CD14-positive monocyte (primary cell): ENCODE data around the gene IL16. TPM values are rescaled to one million over a fixed set of nuclear protein-coding genes. Genes with fewer than 3 reads are reported as not detected.

ENCODE experiments used
- DNase-seq, 3 donors: peaks; one replicate each; pipeline ENCODE4 v3.0.0-alpha.2; 2011 to 2022
- H2AFZ ChIP-seq: 2 replicates; pipeline ENCODE4 v1.6.0; 2012; ENCODE audit warnings: mild to moderate bottlenecking, low read depth, low read length, inconsistent platforms; ENCODE audit not compliant: insufficient read depth, poor library complexity, severe bottlenecking
- H3K27ac ChIP-seq, 2 donors: 1 replicate in 1 of 2; 2 replicates in 1 of 2; pipeline ENCODE4 v1.5.1; 2012 to 2013; ENCODE audit warnings: low read length in 2 of 2, control low read depth in 1 of 2, inconsistent platforms in 1 of 2, low read depth in 1 of 2, mild to moderate bottlenecking in 1 of 2
- H3K27me3 ChIP-seq, 2 donors: one replicate each; pipeline versions ENCODE4 v1.6.0 to v1.6.1; 2011 to 2013; ENCODE audit warnings: low read length in 2 of 2; ENCODE audit not compliant: control insufficient read depth in 2 of 2, insufficient read depth in 2 of 2
- H3K36me3 ChIP-seq, 2 donors: replicated peaks in 1 of 2; 1 replicate in 1 of 2; 2 replicates in 1 of 2; pipeline versions ENCODE4 v1.5.1 to v1.6.1; 2012 to 2013; ENCODE audit warnings: low read length in 2 of 2, control low read depth in 1 of 2, inconsistent platforms in 1 of 2, mild to moderate bottlenecking in 1 of 2; ENCODE audit not compliant: insufficient read depth in 2 of 2, control insufficient read depth in 1 of 2
- H3K4me1 ChIP-seq, 2 donors: 1 replicate in 1 of 2; 2 replicates in 1 of 2; pipeline versions ENCODE4 v1.5.1 to v1.6.1; 2012 to 2013; ENCODE audit warnings: low read length in 2 of 2, control low read depth in 1 of 2, inconsistent platforms in 1 of 2, mild to moderate bottlenecking in 1 of 2, moderate library complexity in 1 of 2; ENCODE audit not compliant: insufficient read depth in 2 of 2, control insufficient read depth in 1 of 2
- H3K4me2 ChIP-seq: replicated peaks from 2 replicates; pipeline ENCODE3; 2012; ENCODE audit warnings: low read length, moderate library complexity, mild to moderate bottlenecking; ENCODE audit not compliant: poor library complexity, severe bottlenecking; ENCODE audit errors: extremely low read depth
- H3K4me3 ChIP-seq, 3 experiments: fragments of 200-600 bp in 1 of 3; sonication (generic) in 1 of 3; replicated peaks in 1 of 3; 1 replicate in 2 of 3; 2 replicates in 1 of 3; pipeline ENCODE4 v1.5.1; 2011 to 2013; ENCODE audit warnings: low read length in 3 of 3, mild to moderate bottlenecking in 3 of 3, control low read depth in 2 of 3, low read depth in 2 of 3, inconsistent platforms in 1 of 3, moderate library complexity in 1 of 3
- H3K79me2 ChIP-seq: 2 replicates; pipeline ENCODE4 v1.6.0; 2012; ENCODE audit warnings: mild to moderate bottlenecking, control low read depth, inconsistent platforms, low read length, moderate library complexity; ENCODE audit not compliant: insufficient read depth
- H3K9ac ChIP-seq: 2 replicates; pipeline ENCODE4 v1.6.0; 2017; ENCODE audit warnings: low read length, mild to moderate bottlenecking; ENCODE audit not compliant: insufficient read depth, poor library complexity, severe bottlenecking
- H3K9me3 ChIP-seq, 2 donors: replicated peaks in 1 of 2; 1 replicate in 1 of 2; 2 replicates in 1 of 2; pipeline versions ENCODE4 v1.5.1 to v1.6.1; 2012 to 2013; ENCODE audit warnings: low read length in 2 of 2, control low read depth in 1 of 2; ENCODE audit not compliant: control insufficient read depth in 1 of 2, insufficient read depth in 1 of 2
- H4K20me1 ChIP-seq: 2 replicates; pipeline ENCODE4 v1.6.0; 2012; ENCODE audit warnings: mild to moderate bottlenecking, low read length, control low read depth, moderate library complexity; ENCODE audit not compliant: insufficient read depth
- H3K27ac Mint-ChIP-seq, 7 donors: one replicate each; pipeline ENCODE4 v1.8.0; 2020; ENCODE audit warnings: mild to moderate bottlenecking in 7 of 7, mixed read lengths in 7 of 7, moderate library complexity in 6 of 7, inconsistent platforms in 2 of 7
- H3K27me3 Mint-ChIP-seq, 3 donors: one replicate each; pipeline ENCODE4 v1.8.0; 2021 to 2022; ENCODE audit warnings: low read depth in 3 of 3, mild to moderate bottlenecking in 3 of 3, mixed read lengths in 3 of 3, moderate library complexity in 3 of 3, inconsistent platforms in 1 of 3
- H3K36me3 Mint-ChIP-seq, 2 donors: one replicate each; pipeline ENCODE4 v1.8.0; 2020; ENCODE audit warnings: mixed read lengths in 2 of 2, inconsistent platforms in 1 of 2, mild to moderate bottlenecking in 1 of 2
- H3K4me1 Mint-ChIP-seq: one replicate; pipeline ENCODE4 v1.8.0; 2020; ENCODE audit warnings: mild to moderate bottlenecking, mixed read lengths
- H3K4me3 Mint-ChIP-seq, 2 donors: one replicate each; pipeline ENCODE4 v1.8.0; 2020; ENCODE audit warnings: mild to moderate bottlenecking in 2 of 2, mixed read lengths in 2 of 2, moderate library complexity in 1 of 2
- H3K9me3 Mint-ChIP-seq, 7 donors: one replicate each; pipeline ENCODE4 v1.8.0; 2020 to 2022; ENCODE audit warnings: mixed read lengths in 7 of 7, mild to moderate bottlenecking in 6 of 7, moderate library complexity in 6 of 7, inconsistent platforms in 2 of 7
- CTCF ChIP-seq: fragments of 200-600 bp; IDR thresholded peaks from one replicate; pipeline ENCODE4 v1.8.0; 2022; ENCODE audit warnings: antibody characterized with exemption, mild to moderate bottlenecking
- WGBS: methylation state at CpG from one replicate; pipeline ENCODE4 v1.1.5; 2013; ENCODE audit warnings: missing lambda C conversion rate; ENCODE audit not compliant: insufficient coverage; 5-methylcytosine and 5-hydroxymethylcytosine counted together
- intact Hi-C, 2 donors: fragments of 100-400 bp; cut with micrococcal nuclease; formaldehyde crosslinking; loops; one replicate each; pipeline versions ENCODE4 v1.15.0 to v1.15.1; 2023
- polyA plus RNA-seq, 3 donors: library from polyadenylated mRNA; depleted of rRNA in 1 of 3; unstranded in 2 of 3; stranded (reverse) in 1 of 3; fragments of 300-500 nt in 2 of 3; fragments of >200 nt in 1 of 3; fragmentation: Illumina TruSeq in 2 of 3; gene quantifications; 1 replicate in 2 of 3; 2 replicates in 1 of 3; pipeline ENCODE4 v1.2.3, GENCODE V29; 2012 to 2021

Gene IL16
- polyA plus RNA-seq, 3 donors = 64.8 to 95.1 (median 71.5) TPM

GRCh38 chr15:81191701-81192100 lies 5.0 kb upstream of the IL16 start:
- Histone ChIP-seq H3K4me1 (no peaks in the 10 kb centered on the region), H3K27ac (no peak overlapping the region), H3K36me3 (no peaks in the 10 kb centered on the region), H3K79me2 (no peaks in the 10 kb centered on the region), H2AFZ (no peak overlapping the region), H3K9me3 (no peaks in the 10 kb centered on the region), H3K4me2 (no peak overlapping the region), H4K20me1 (no peaks in the 10 kb centered on the region), H3K4me3 (no peak overlapping the region), H3K27me3 (no peaks in the 10 kb centered on the region), H3K9ac (no peak overlapping the region)
- H3K27ac Mint-ChIP-seq = no peak overlapping the region
- intact Hi-C loops = no loop called here
- H3K4me1 Mint-ChIP-seq = peaks cover 4% of the 10 kb centered on the region
- H3K36me3 Mint-ChIP-seq = no peaks in the 10 kb centered on the region
- DNase-seq = no peak
- no peak overlapping the region for H3K4me3 Mint-ChIP-seq
- H3K9me3 Mint-ChIP-seq = no peaks in the 10 kb centered on the region
- no peak for TF ChIP-seq CTCF
- 100% methylated on average over 1 of the region's 3 CpGs for WGBS
- H3K27me3 Mint-ChIP-seq = peaks cover 2 to 4% (median 3%) of the 10 kb centered on the region in 3 donors

GRCh38 chr15:81194723-81195122 lies 2.0 kb upstream of the IL16 start:
- Histone ChIP-seq H3K4me3 (no peak overlapping the region), H3K9me3 (no peaks in the 10 kb centered on the region)

More at GRCh38 chr15:81194723-81195122, 2.0 kb upstream of the IL16 start:
- Histone ChIP-seq H3K79me2 (no peaks in the 10 kb centered on the region), H3K27ac (no peak overlapping the region), H3K9ac (no peak overlapping the region), H3K4me1 (no peaks in the 10 kb centered on the region), H3K27me3 (no peaks in the 10 kb centered on the region), H3K36me3 (no peaks in the 10 kb centered on the region), H3K4me2 (no peak overlapping the region), H2AFZ (no peak overlapping the region), H4K20me1 (no peaks in the 10 kb centered on the region)
- intact Hi-C loops = no loop called here
- peaks cover 0 to 4% (median 3%) of the 10 kb centered on the region in 3 donors for H3K27me3 Mint-ChIP-seq
- peaks cover under 1% of the 10 kb centered on the region for H3K4me1 Mint-ChIP-seq
- no peaks in the 10 kb centered on the region for H3K36me3 Mint-ChIP-seq
- peak overlapping the region in 2 of 7 donors; percentile 0 to 38 for H3K27ac Mint-ChIP-seq
- no peak overlapping the region for H3K4me3 Mint-ChIP-seq
- 100% methylated on average over 2 of the region's 5 CpGs for WGBS
- TF ChIP-seq CTCF = no peak
- H3K9me3 Mint-ChIP-seq = no peaks in the 10 kb centered on the region
- no peak for DNase-seq
